K562 (cell line): ENCODE data around the gene NFYC. TPM values are rescaled to one million over a fixed set of nuclear protein-coding genes. Genes with fewer than 3 reads are reported as not detected.

Experiments used
- ATAC-seq: fragments of 200-7000 bp; cut with Tn5 transposase; 3 replicates; pipeline ENCODE4 v1.9.1; 2020; ENCODE audit warnings: moderate library complexity
- BruUV-seq: library from RNA; stranded (reverse); fragments of 400-500 nt; replicated peaks from 2 replicates; lab custom pipeline; 2021; lab: Mats Ljungman, UMichigan
- CTCF ChIA-PET: fragments of 300-600 bp; formaldehyde crosslinking; extraction: SDS; loops from one replicate; lab custom pipeline; 2021; ENCODE audit warnings: low intra/inter-chr PET ratio; lab: Yijun Ruan, JAX
- POLR2A ChIA-PET: fragments of 300-600, 350-650 bp; sonication (Branson Sonifier 250); formaldehyde crosslinking; extraction: SDS; loops from one replicate; lab custom pipeline; 2021; ENCODE audit warnings: antibody characterized with exemption, inconsistent platforms; lab: Yijun Ruan, JAX
- DNase-seq, 4 experiments: peaks; one replicate each; pipeline versions ENCODE4 v3.0.0 to v3.0.0-alpha.2; 2011 to 2018; ENCODE audit warnings: low spot score in 3 of 4, mixed read lengths in 3 of 4; ENCODE audit errors: extremely low read depth in 1 of 4
- FAIRE-seq: peaks from 2 replicates; lab custom pipeline; 2011; peaks lifted over from hg19 to GRCh38; lab: Jason Lieb, UNC
- H2AFZ ChIP-seq: 2 replicates; pipeline ENCODE4 v1.6.0; 2011; ENCODE audit warnings: low read depth, low read length, control low read depth, inconsistent platforms
- H3K27ac ChIP-seq: fragments of 200-600 bp; 3 replicates; pipeline ENCODE4 v1.8.0; 2011; ENCODE audit warnings: low read depth, mild to moderate bottlenecking, control low read depth, inconsistent platforms, low read length, moderate library complexity, mixed read lengths; ENCODE audit errors: extremely low read depth
- H3K27me3 ChIP-seq, 2 experiments: fragments of 300-600 bp in 1 of 2; 2 replicates in 1 of 2; 3 replicates in 1 of 2; pipeline versions ENCODE4 v1.6.0 to v1.8.0; 2011; ENCODE audit warnings: inconsistent platforms in 2 of 2, low read length in 2 of 2, mild to moderate bottlenecking in 1 of 2, mixed read lengths in 1 of 2, moderate library complexity in 1 of 2; ENCODE audit not compliant: control insufficient read depth in 2 of 2, insufficient read depth in 2 of 2
- H3K36me3 ChIP-seq: fragments of 300-600 bp; 3 replicates; pipeline ENCODE4 v1.8.0; 2011; ENCODE audit warnings: mild to moderate bottlenecking, low read length, inconsistent platforms; ENCODE audit not compliant: control insufficient read depth, insufficient read depth
- H3K4me1 ChIP-seq, 2 experiments: fragments of 200-600 bp in 1 of 2; replicated peaks in 1 of 2; 2 replicates in 1 of 2; 3 replicates in 1 of 2; pipeline versions ENCODE4 v1.5.1 to v1.8.0; 2011; ENCODE audit warnings: inconsistent platforms in 2 of 2, low read length in 2 of 2, mild to moderate bottlenecking in 1 of 2, mixed read lengths in 1 of 2, moderate library complexity in 1 of 2; ENCODE audit not compliant: control insufficient read depth in 2 of 2, insufficient read depth in 2 of 2
- H3K4me2 ChIP-seq: 2 replicates; pipeline ENCODE4 v1.6.1; 2011; ENCODE audit warnings: low read length, control low read depth, inconsistent platforms, mixed read lengths; ENCODE audit not compliant: insufficient read depth
- H3K4me3 ChIP-seq: fragments of 200-600 bp; sonication (generic), shearing (Covaris generic); 2 replicates; pipeline ENCODE4 v1.5.1; 2016; ENCODE audit warnings: control low read depth, inconsistent platforms
- H3K79me2 ChIP-seq: fragments of 200-600 bp; 3 replicates; pipeline ENCODE4 v1.8.0; 2011; ENCODE audit warnings: low read length, inconsistent platforms; ENCODE audit not compliant: control insufficient read depth, insufficient read depth
- H3K9ac ChIP-seq, 2 experiments: 2 replicates each; pipeline versions ENCODE4 v1.6.0 to v1.6.1; 2011; ENCODE audit warnings: low read depth in 2 of 2, low read length in 2 of 2, control low read depth in 1 of 2, inconsistent platforms in 1 of 2, mild to moderate bottlenecking in 1 of 2, mixed read lengths in 1 of 2; ENCODE audit not compliant: insufficient read depth in 1 of 2
- H3K9me1 ChIP-seq: one replicate; pipeline ENCODE4 v1.6.0; 2011; ENCODE audit warnings: inconsistent platforms, mild to moderate bottlenecking, low read length, moderate library complexity; ENCODE audit not compliant: control insufficient read depth, insufficient read depth
- H3K9me3 ChIP-seq: replicated peaks from 2 replicates; pipeline ENCODE4 v1.5.1; 2011; ENCODE audit warnings: low read depth, low read length, inconsistent platforms; ENCODE audit not compliant: control insufficient read depth, insufficient read depth
- H4K20me1 ChIP-seq: replicated peaks from 2 replicates; pipeline ENCODE4 v1.6.1; 2011; ENCODE audit warnings: low read length, inconsistent platforms, mixed read lengths; ENCODE audit not compliant: control insufficient read depth, insufficient read depth
- BCOR ChIP-seq: fragments of 450-650 bp; IDR thresholded peaks from 2 replicates; pipeline ENCODE4 v1.6.1; 2016
- FOXP1 ChIP-seq: sonication (generic); formaldehyde crosslinking; IDR thresholded peaks from 2 replicates; pipeline ENCODE4 v1.8.0; 2022; ENCODE audit warnings: mild to moderate bottlenecking, missing genetic modification reagents
- ZFP36 ChIP-seq: fragments of 150-350 bp; IDR thresholded peaks from 2 replicates; pipeline ENCODE4 v1.6.1; 2018; ENCODE audit warnings: low read length, low read depth; ENCODE audit not compliant: partially characterized antibody
- ZNF24 ChIP-seq: fragments of 450-650 bp; IDR thresholded peaks from 2 replicates; pipeline ENCODE4 v1.6.1; 2016
- WGBS: fragments of 100-300 bp; shearing (Covaris generic); methylation state at CpG from one replicate; pipeline ENCODE4 v1.1.6; 2016; ENCODE audit warnings: low coverage, mixed read lengths; ENCODE audit not compliant: insufficient coverage; ENCODE audit errors: missing lambda C conversion rate; 5-methylcytosine and 5-hydroxymethylcytosine counted together
- in situ Hi-C: fragments of 300-500 bp; cut with MboI; formaldehyde crosslinking; loops from 4 replicates; pipeline ENCODE4 v1.15.0; 2018; ENCODE audit warnings: inconsistent platforms, mixed read lengths
- intact Hi-C: fragments of 100-400 bp; cut with micrococcal nuclease; formaldehyde crosslinking; loops from 2 replicates; pipeline ENCODE4 v1.14.2; 2022
- polyA plus RNA-seq, 8 experiments: library from polyadenylated mRNA; depleted of rRNA in 4 of 8; stranded (reverse) in 5 of 8; unstranded in 3 of 8; fragments of >200 nt; fragmentation: Nextera tagmentation in 2 of 8; fragmentation: Illumina TruSeq in 1 of 8; extraction: Ambion mirVana in 2 of 8; extraction: Trizol in 1 of 8; gene quantifications; 2 replicates each; pipeline versions ENCODE4 v1.2.1 to v1.2.3, GENCODE V29; 2011 to 2014; ENCODE audit warnings: inconsistent platforms in 1 of 8, missing spikeins in 1 of 8
- total RNA-seq, 7 experiments: library from RNA; depleted of rRNA in 6 of 7; stranded (reverse); fragments of >200 nt in 6 of 7; fragmentation: Illumina TruSeq in 2 of 7; extraction: Trizol in 2 of 7; gene quantifications; 2 replicates each; pipeline versions ENCODE4 v1.2.1 to v1.2.3, GENCODE V29; 2011 to 2021; ENCODE audit warnings: low replicate concordance in 1 of 7
- TF ChIP-seq, protein P1 (sequence below): sonication (generic); formaldehyde crosslinking; IDR thresholded peaks from 2 replicates; pipeline ENCODE4 v1.8.0; 2022; ENCODE audit warnings: missing genetic modification reagents, mild to moderate bottlenecking, moderate library complexity, borderline replicate concordance
- TF ChIP-seq, protein P2 (sequence below): sonication (generic); formaldehyde crosslinking; IDR thresholded peaks from 2 replicates; pipeline ENCODE4 v1.8.1; 2023; ENCODE audit warnings: mild to moderate bottlenecking, missing genetic modification reagents, moderate library complexity

Gene NFYC
- total and polyA plus RNA-seq, 9 of the 15 experiments (the other 6 are each of a cell fraction or from before 2014, with no cell fraction given) = 4.8 to 59.8 (median 41.1) TPM

DNA sequence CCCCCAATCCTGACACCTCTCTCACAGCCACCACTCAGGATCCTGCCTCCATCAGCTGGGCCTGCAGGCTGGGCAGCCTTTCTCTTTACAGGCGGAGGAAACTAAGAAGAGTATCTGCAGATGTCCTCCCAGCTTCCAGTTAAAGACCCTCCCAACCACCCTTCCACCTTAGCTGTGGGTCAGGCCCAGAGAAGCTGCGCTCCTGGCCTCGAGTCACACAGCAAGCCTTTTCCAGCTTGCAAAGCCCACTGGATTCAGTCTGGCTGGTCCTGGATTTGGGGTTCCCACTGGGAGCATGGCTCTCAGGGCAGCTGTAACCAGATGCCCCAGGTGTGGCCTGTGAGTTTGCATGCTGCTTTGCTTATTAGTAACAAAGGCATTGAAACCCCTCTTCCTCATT, 111.9 kb downstream of the NFYC start:
- ATAC-seq (no peak), FAIRE-seq (no peak), DNase-seq (no peak)
- WGBS = 80% methylated on average over 3 of the region's 3 CpGs
- H3K4me2 ChIP-seq = no peak overlapping the region; the same call in 1 of the 2 replicates
- no peaks in the 10 kb centered on the region for H3K9me3 ChIP-seq
- BruUV-seq = no TSS peak
- H3K27ac ChIP-seq = peak overlapping the region; percentile 55; the same call in 1 of the 3 replicates
- intact Hi-C loops = no loop called here
- H3K27me3 ChIP-seq = no peaks in the 10 kb centered on the region
- H2AFZ ChIP-seq = 0 out of 2 replicates have a peak overlapping the region, but pooled peaks have one; percentile 11
- TF ChIP-seq BCOR = peak; percentile 32; the same call in 1 of the 2 replicates
- peak; percentile 84 for TF ChIP-seq ZFP36
- TF ChIP-seq ZNF24 = no peak
- 0 out of 2 replicates have a peak, but pooled peaks have one; percentile 33 for TF ChIP-seq FOXP1
- TF ChIP-seq, protein P1, sequence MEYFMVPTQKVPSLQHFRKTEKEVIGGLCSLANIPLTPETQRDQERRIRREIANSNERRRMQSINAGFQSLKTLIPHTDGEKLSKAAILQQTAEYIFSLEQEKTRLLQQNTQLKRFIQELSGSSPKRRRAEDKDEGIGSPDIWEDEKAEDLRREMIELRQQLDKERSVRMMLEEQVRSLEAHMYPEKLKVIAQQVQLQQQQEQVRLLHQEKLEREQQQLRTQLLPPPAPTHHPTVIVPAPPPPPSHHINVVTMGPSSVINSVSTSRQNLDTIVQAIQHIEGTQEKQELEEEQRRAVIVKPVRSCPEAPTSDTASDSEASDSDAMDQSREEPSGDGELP (CRISPR knock-in tag) = 0 out of 2 replicates have a peak, but pooled peaks have one; percentile 42
- TF ChIP-seq, protein P2, sequence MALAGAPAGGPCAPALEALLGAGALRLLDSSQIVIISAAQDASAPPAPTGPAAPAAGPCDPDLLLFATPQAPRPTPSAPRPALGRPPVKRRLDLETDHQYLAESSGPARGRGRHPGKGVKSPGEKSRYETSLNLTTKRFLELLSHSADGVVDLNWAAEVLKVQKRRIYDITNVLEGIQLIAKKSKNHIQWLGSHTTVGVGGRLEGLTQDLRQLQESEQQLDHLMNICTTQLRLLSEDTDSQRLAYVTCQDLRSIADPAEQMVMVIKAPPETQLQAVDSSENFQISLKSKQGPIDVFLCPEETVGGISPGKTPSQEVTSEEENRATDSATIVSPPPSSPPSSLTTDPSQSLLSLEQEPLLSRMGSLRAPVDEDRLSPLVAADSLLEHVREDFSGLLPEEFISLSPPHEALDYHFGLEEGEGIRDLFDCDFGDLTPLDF (CRISPR knock-in tag) = no peak
- no peaks in the 10 kb centered on the region; the same call in 1 of the 2 replicates for H4K20me1 ChIP-seq
- in situ Hi-C loops = no loop called here
- H3K36me3 ChIP-seq = no peaks in the 10 kb centered on the region
- CTCF ChIA-PET = interaction anchor here (0.6 kb wide), 1 partner anchor 175 kb away, joined by 5 read pairs; no protein-coding TSS in a partner anchor
- no peaks in the 10 kb centered on the region for H3K79me2 ChIP-seq
- H3K9ac ChIP-seq = peak overlapping the region; percentile 60 to 81; a peak in 2 of 4 replicates
- no peak overlapping the region for H3K4me3 ChIP-seq
- POLR2A ChIA-PET = interaction anchor here (0.6 to 0.9 kb wide), 5 partner anchors 10 to 438 kb away, joined by 3 to 5 read pairs (median 3); partner anchors contain the start of genes NFYC and RIMS3
- H3K9me1 ChIP-seq = no peaks in the 10 kb centered on the region
- peaks cover 49 to 74% of the 10 kb centered on the region in 2 experiments for H3K4me1 ChIP-seq
